Brain microvascular endothelial cell (primary cell): ENCODE results near the gene USP1.

ENCODE experiments used
- DNase-seq: peaks from one replicate; pipeline ENCODE4 v3.0.0-alpha.2; 2020
- H3K27ac ChIP-seq: fragments of 250-450 bp; sonication (Bioruptor Pico); 2 replicates; pipeline ENCODE4 v1.5.1; 2020; ENCODE audit warnings: mild to moderate bottlenecking, moderate library complexity
- H3K27me3 ChIP-seq: fragments of 250-450 bp; sonication (Bioruptor Pico); replicated peaks from 2 replicates; pipeline ENCODE4 v1.5.1; 2020; ENCODE audit warnings: mild to moderate bottlenecking
- H3K36me3 ChIP-seq: fragments of 250-450 bp; sonication (Bioruptor Pico); replicated peaks from 2 replicates; pipeline ENCODE4 v1.5.1; 2020; ENCODE audit warnings: mild to moderate bottlenecking
- H3K4me3 ChIP-seq: 2 replicates; pipeline ENCODE4 v1.5.1; 2011; ENCODE audit warnings: low read depth, mild to moderate bottlenecking, control low read depth, low read length, moderate library complexity
- CTCF ChIP-seq: IDR thresholded peaks from 2 replicates; pipeline ENCODE4 v1.5.1; 2011; ENCODE audit warnings: low read depth, mild to moderate bottlenecking, moderate library complexity, low read length, control low read depth, inconsistent platforms; ENCODE audit errors: missing control alignments
- in situ Hi-C: cut with HindIII; loops from 2 replicates; pipeline ENCODE4 v1.10.0; 2017; ENCODE audit warnings: low sequenced_read_pairs, low pct_ligation_motif_present

Gene USP1

DNA sequence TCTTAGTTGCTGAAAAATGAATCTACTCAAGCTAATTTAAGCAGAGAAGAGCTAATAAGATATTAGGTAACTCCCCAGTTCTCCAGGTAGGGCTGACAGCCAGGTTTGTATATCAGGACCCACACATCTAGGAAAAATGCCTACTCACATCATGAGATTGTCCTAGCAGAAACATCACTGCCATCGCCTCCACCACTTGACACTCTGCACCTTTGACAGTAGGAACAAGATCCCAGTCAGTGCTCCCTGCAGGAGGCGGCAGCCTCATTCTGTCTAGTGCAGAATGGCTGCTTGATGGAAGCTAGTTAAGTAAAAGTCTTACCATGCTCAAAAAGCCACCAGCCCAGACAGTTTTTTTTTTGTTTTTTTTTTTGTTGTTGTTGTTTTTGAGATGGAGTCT is 31.6 kb upstream of the USP1 start:
- no peak for DNase-seq
- TF ChIP-seq CTCF: no peak
- H3K27me3 ChIP-seq: no peaks in the 10 kb centered on the region
- H3K27ac ChIP-seq: no peak overlapping the region
- no peak overlapping the region for H3K4me3 ChIP-seq
- H3K36me3 ChIP-seq: no peaks in the 10 kb centered on the region
- in situ Hi-C loops: no loop called here

DNA sequence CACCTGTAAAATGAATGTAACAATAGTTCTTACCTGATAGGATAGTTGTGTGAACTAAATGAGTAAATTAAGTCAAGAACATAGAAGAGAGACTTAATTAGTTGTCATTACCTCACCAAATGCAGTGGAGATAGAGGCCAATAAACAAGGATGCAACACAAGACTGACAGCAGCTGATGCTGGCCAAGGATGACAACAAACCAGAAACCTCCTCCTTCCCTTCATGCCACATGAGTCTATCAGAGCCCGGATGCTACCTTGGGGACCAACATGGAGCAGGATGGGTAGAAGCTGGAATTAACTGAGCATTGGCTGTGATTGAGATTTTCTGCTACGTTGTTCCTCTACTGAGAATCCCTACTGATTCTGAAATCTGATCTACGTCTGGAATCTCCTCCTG is 30.3 kb upstream of the USP1 start:
- in situ Hi-C loops: no loop called here
- Histone ChIP-seq H3K4me3 (no peak overlapping the region), H3K36me3 (no peaks in the 10 kb centered on the region), H3K27ac (no peak overlapping the region), H3K27me3 (no peaks in the 10 kb centered on the region)
- no peak for DNase-seq
- no peak for TF ChIP-seq CTCF

- in situ Hi-C loops: no loop called here
- Histone ChIP-seq H3K4me3 (no peak overlapping the region), H3K36me3 (no peaks in the 10 kb centered on the region), H3K27me3 (no peaks in the 10 kb centered on the region), H3K27ac (no peak overlapping the region)
- TF ChIP-seq CTCF: peak; percentile 62
- peak; percentile 45 for DNase-seq
These were observed 29.3 kb upstream of the USP1 start for GRCh38 chr1:62407398-62408009.

- no peak for DNase-seq
- Histone ChIP-seq H3K27me3 (no peaks in the 10 kb centered on the region), H3K27ac (no peak overlapping the region), H3K36me3 (no peaks in the 10 kb centered on the region), H3K4me3 (no peak overlapping the region)
- in situ Hi-C loops: no loop called here
- TF ChIP-seq CTCF: no peak
These were observed 21.2 kb upstream of the USP1 start for GRCh38 chr1:62415687-62416086.

DNA sequence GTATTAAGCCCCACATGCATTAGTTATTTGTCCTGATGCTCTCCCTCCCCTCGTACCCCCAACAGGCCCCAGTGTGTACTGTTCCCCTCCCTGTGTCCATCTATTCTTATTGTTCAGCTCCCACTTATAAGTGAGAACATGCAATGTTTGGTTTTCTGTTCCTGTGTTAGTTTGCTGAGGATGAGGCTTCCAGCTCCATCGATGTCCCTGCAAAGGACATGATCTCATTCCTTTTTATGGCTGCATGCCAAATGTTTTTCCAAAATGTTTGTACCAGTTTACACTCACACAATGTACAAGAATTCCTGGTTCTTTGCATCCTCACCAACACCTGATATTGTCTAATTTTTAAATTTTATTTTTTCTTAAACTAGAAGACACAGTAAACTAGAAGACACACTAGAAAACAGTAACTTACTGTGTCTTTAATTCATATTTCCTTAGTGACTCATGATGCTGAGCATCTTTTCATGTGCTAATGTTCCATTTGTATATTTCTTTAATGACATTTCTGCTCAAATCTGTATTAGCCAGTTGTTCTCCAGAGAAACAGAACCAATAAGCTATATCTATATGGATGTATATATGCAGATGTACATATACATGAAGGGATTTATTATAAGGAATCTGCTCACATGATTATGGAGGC is 19.4 kb upstream of the USP1 start:
- Histone ChIP-seq H3K27me3 (no peaks in the 10 kb centered on the region), H3K27ac (no peak overlapping the region), H3K36me3 (no peaks in the 10 kb centered on the region), H3K4me3 (no peak overlapping the region)
- no peak for TF ChIP-seq CTCF
- no peak for DNase-seq
- in situ Hi-C loops: no loop called here

DNA sequence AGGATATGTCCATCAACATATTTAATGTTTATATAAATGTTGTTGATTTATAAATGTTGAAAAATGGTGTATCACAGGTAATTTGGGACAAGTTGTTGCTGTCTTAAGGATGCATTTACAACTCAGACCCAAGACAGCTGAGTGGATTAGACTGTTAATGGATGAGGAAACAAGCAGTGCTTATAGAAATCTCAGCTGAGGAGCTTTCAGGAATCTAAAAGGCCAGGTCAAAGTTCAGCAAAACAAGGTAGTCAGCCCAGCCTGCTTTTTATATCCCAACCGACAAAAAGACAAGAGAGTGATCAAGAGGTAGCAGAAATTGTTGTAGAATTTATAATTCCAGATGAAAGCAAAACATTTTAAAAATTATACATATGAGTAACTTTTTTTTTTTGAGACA is 16.6 kb upstream of the USP1 start:
- Histone ChIP-seq H3K36me3 (no peaks in the 10 kb centered on the region), H3K27ac (no peak overlapping the region), H3K4me3 (no peak overlapping the region), H3K27me3 (no peaks in the 10 kb centered on the region)
- TF ChIP-seq CTCF: no peak
- DNase-seq: no peak
- in situ Hi-C loops: no loop called here
